Measurements from ENCODE around the gene KLK12.

KLK12 gene

GRCh38 chr19:51025809-51026553 is 8.8 kb downstream of the KLK12 start:
- Histone ChIP-seq H3K36me3 (ENCODE audit: insufficient read depth, low read length) (no peaks in the 10 kb centered on the region), H3K27ac (no peak overlapping the region), H3K9me3 (ENCODE audit: low read depth, low read length) (no peaks in the 10 kb centered on the region), H3K9ac (ENCODE audit: insufficient read length) (no peak overlapping the region), H3K4me3 (no peak overlapping the region)
- no peak for TF ChIP-seq EZH2 (IDR thresholded peaks at IDR 0.05)
- TF ChIP-seq FOXP2 (optimal IDR thresholded peaks at IDR 0.05; ENCODE audit: control extremely low read depth, extremely low read length, insufficient read depth), result no peak
- TF ChIP-seq POLR2AphosphoS5 (IDR thresholded peaks at IDR 0.05; ENCODE audit: borderline replicate concordance, low read depth, low read length), result no peak
- no peak for DNase-seq (ENCODE audit: low read depth, low spot score)

- no peaks in the 10 kb centered on the region for H3K9me3 ChIP-seq (ENCODE audit: low read depth, low read length)
- H3K27ac ChIP-seq, result no peak overlapping the region
- H3K4me3 ChIP-seq, result no peak overlapping the region
- H3K9ac ChIP-seq (ENCODE audit: insufficient read length), result no peak overlapping the region
- DNase-seq (ENCODE audit: low read depth, low spot score), result no peak
- H3K36me3 ChIP-seq (ENCODE audit: insufficient read depth, low read length), result no peaks in the 10 kb centered on the region
- TF ChIP-seq EZH2 (IDR thresholded peaks at IDR 0.05) (no peak), POLR2AphosphoS5 (IDR thresholded peaks at IDR 0.05; ENCODE audit: borderline replicate concordance, low read depth, low read length) (no peak), FOXP2 (optimal IDR thresholded peaks at IDR 0.05; ENCODE audit: control extremely low read depth, extremely low read length, insufficient read depth) (no peak)
Measured at GRCh38 chr19:51025401-51025800, 9.4 kb downstream of the KLK12 start.

GRCh38 chr19:51024924-51025323 is 9.9 kb downstream of the KLK12 start:
- DNase-seq (ENCODE audit: low read depth, low spot score), result no peak
- Histone ChIP-seq H3K9me3 (ENCODE audit: low read depth, low read length) (no peaks in the 10 kb centered on the region), H3K27ac (no peak overlapping the region), H3K4me3 (no peak overlapping the region), H3K9ac (ENCODE audit: insufficient read length) (no peak overlapping the region), H3K36me3 (ENCODE audit: insufficient read depth, low read length) (no peaks in the 10 kb centered on the region)
- TF ChIP-seq EZH2 (IDR thresholded peaks at IDR 0.05) (no peak), FOXP2 (optimal IDR thresholded peaks at IDR 0.05; ENCODE audit: control extremely low read depth, extremely low read length, insufficient read depth) (no peak), POLR2AphosphoS5 (IDR thresholded peaks at IDR 0.05; ENCODE audit: borderline replicate concordance, low read depth, low read length) (no peak)

GRCh38 chr19:51023946-51024345 is 10.9 kb downstream of the KLK12 start:
- no peak for TF ChIP-seq FOXP2 (optimal IDR thresholded peaks at IDR 0.05; ENCODE audit: control extremely low read depth, extremely low read length, insufficient read depth)
- no peak for TF ChIP-seq POLR2AphosphoS5 (IDR thresholded peaks at IDR 0.05; ENCODE audit: borderline replicate concordance, low read depth, low read length)
- TF ChIP-seq EZH2 (IDR thresholded peaks at IDR 0.05), result no peak
- Histone ChIP-seq H3K9me3 (ENCODE audit: low read depth, low read length) (no peaks in the 10 kb centered on the region), H3K9ac (ENCODE audit: insufficient read length) (no peak overlapping the region), H3K36me3 (ENCODE audit: insufficient read depth, low read length) (no peaks in the 10 kb centered on the region), H3K4me3 (no peak overlapping the region), H3K27ac (no peak overlapping the region)
- DNase-seq (ENCODE audit: low read depth, low spot score), result no peak

- Histone ChIP-seq H3K36me3 (ENCODE audit: insufficient read depth, low read length) (no peaks in the 10 kb centered on the region), H3K9me3 (ENCODE audit: low read depth, low read length) (no peaks in the 10 kb centered on the region), H3K4me3 (no peak overlapping the region), H3K27ac (no peak overlapping the region), H3K9ac (ENCODE audit: insufficient read length) (no peak overlapping the region)
- TF ChIP-seq FOXP2 (optimal IDR thresholded peaks at IDR 0.05; ENCODE audit: control extremely low read depth, extremely low read length, insufficient read depth), result no peak
- TF ChIP-seq EZH2 (IDR thresholded peaks at IDR 0.05), result no peak
- no peak for TF ChIP-seq POLR2AphosphoS5 (IDR thresholded peaks at IDR 0.05; ENCODE audit: borderline replicate concordance, low read depth, low read length)
- no peak for DNase-seq (ENCODE audit: low read depth, low spot score)
Measured at GRCh38 chr19:51022526-51022925, 12.3 kb downstream of the KLK12 start.

- no peak overlapping the region for H3K4me3 ChIP-seq
- H3K36me3 ChIP-seq (ENCODE audit: insufficient read depth, low read length), result no peaks in the 10 kb centered on the region
- H3K9ac ChIP-seq (ENCODE audit: insufficient read length), result no peak overlapping the region
- H3K9me3 ChIP-seq (ENCODE audit: low read depth, low read length), result no peaks in the 10 kb centered on the region
- H3K27ac ChIP-seq, result no peak overlapping the region
- DNase-seq (ENCODE audit: low read depth, low spot score), result no peak
- TF ChIP-seq FOXP2 (optimal IDR thresholded peaks at IDR 0.05; ENCODE audit: control extremely low read depth, extremely low read length, insufficient read depth) (no peak), EZH2 (IDR thresholded peaks at IDR 0.05) (no peak), POLR2AphosphoS5 (IDR thresholded peaks at IDR 0.05; ENCODE audit: borderline replicate concordance, low read depth, low read length) (no peak)
Measured at GRCh38 chr19:51020988-51021651, 13.7 kb downstream of the KLK12 start.

GRCh38 chr19:51019544-51019925 is 15.3 kb downstream of the KLK12 start, which contains the start of gene KLK10:
KLK10 (minus strand) TSS chr19:51019709; CDS start chr19:51019130, 579 bp downstream.
- Histone ChIP-seq H3K9me3 (ENCODE audit: low read depth, low read length) (no peaks in the 10 kb centered on the region), H3K36me3 (ENCODE audit: insufficient read depth, low read length) (no peaks in the 10 kb centered on the region), H3K9ac (ENCODE audit: insufficient read length) (no peak within 1 kb of the TSS), H3K27ac (no peak within 1 kb of the TSS), H3K4me3 (no peak within 1 kb of the TSS)
- DNase-seq (ENCODE audit: low read depth, low spot score), result no peak
- TF ChIP-seq FOXP2 (optimal IDR thresholded peaks at IDR 0.05; ENCODE audit: control extremely low read depth, extremely low read length, insufficient read depth) (no peak), EZH2 (IDR thresholded peaks at IDR 0.05) (no peak), POLR2AphosphoS5 (IDR thresholded peaks at IDR 0.05; ENCODE audit: borderline replicate concordance, low read depth, low read length) (no peak)

- H3K27ac ChIP-seq, result no peak overlapping the region
- no peaks in the 10 kb centered on the region for H3K36me3 ChIP-seq (ENCODE audit: insufficient read depth, low read length)
- no peak overlapping the region for H3K9ac ChIP-seq (ENCODE audit: insufficient read length)
- no peak for TF ChIP-seq POLR2AphosphoS5 (IDR thresholded peaks at IDR 0.05; ENCODE audit: borderline replicate concordance, low read depth, low read length)
- no peak for TF ChIP-seq EZH2 (IDR thresholded peaks at IDR 0.05)
- TF ChIP-seq FOXP2 (optimal IDR thresholded peaks at IDR 0.05; ENCODE audit: control extremely low read depth, extremely low read length, insufficient read depth), result no peak
- no peaks in the 10 kb centered on the region for H3K9me3 ChIP-seq (ENCODE audit: low read depth, low read length)
- H3K4me3 ChIP-seq, result no peak overlapping the region
- DNase-seq (ENCODE audit: low read depth, low spot score), result no peak
Measured at GRCh38 chr19:51018745-51019543, 15.9 kb downstream of the KLK12 start.

Data from SK-N-MC (cell line).